ENCODE data around the gene SIGLEC14.

GRCh38 chr19:51693260-51693659, 46.6 kb upstream of the SIGLEC14 start, which contains the start of gene SPACA6:
- TF ChIP-seq CTCF (conservative IDR thresholded peaks at IDR 0.05; ENCODE audit: low read depth, low read length), result no peak
- no peak for TF ChIP-seq EZH2 (IDR thresholded peaks at IDR 0.05; ENCODE audit: borderline replicate concordance, low read depth, low read length, poor library complexity, severe bottlenecking)
